ENCODE data around the gene SCARB2.

DNA sequence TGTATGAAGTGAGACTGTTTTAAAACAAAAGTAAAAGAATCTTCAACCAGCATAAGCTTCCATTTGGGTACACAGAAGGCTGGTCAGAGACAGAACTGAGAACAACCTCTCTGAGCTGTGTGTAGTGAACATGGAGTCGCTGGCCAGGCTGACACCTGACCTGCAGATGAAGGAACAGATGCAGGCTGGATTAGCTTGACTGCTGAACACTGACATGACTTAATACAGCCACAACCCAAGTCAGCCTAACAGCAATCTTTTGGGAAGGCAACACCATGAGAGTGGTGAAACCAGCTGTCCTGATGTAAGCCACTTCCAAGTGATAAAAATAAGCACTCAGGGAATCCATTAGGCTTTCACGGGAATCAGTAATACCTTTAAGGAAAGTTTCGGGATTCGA lies 10.1 kb downstream of the SCARB2 start:
- TF ChIP-seq EZH2 (IDR thresholded peaks at IDR 0.05; ENCODE audit: low read depth) = no peak
- no peak for TF ChIP-seq CTCF (conservative IDR thresholded peaks at IDR 0.05)

All from PC-9 (cell line).